Heart right ventricle (tissue), 16 donors: Measurements from ENCODE around the gene MZB1. TPM values are rescaled to one million over a fixed set of nuclear protein-coding genes. Genes with fewer than 3 reads are reported as not detected.

Experiments
- ATAC-seq, 8 donors: fragments of 200-7000 bp; cut with Tn5 transposase; one replicate each; pipeline ENCODE4 v1.9.1; 2020; ENCODE audit warnings: mild to moderate bottlenecking in 8 of 8, moderate library complexity in 8 of 8, moderate number of reproducible peaks in 1 of 8
- DNase-seq, 2 donors: peaks; one replicate each; pipeline ENCODE4 v3.0.0-alpha.2; 2020
- H3K27ac ChIP-seq, 10 donors: fragments of 200-600 bp; sonication (generic) in 2 of 10; one replicate each; pipeline versions ENCODE4 v1.5.0 to v1.8.0; 2020 to 2022; ENCODE audit warnings: mild to moderate bottlenecking in 3 of 10
- H3K27me3 ChIP-seq, 7 donors: fragments of 200-600 bp; one replicate each; pipeline ENCODE4 v1.8.0; 2021 to 2022; ENCODE audit warnings: mild to moderate bottlenecking in 2 of 7
- H3K36me3 ChIP-seq, 9 donors: fragments of 200-600 bp; sonication (generic) in 1 of 9; one replicate each; pipeline versions ENCODE4 v1.5.0 to v1.8.0; 2020 to 2022; ENCODE audit warnings: mild to moderate bottlenecking in 2 of 9
- H3K4me1 ChIP-seq, 9 donors: fragments of 200-600 bp; sonication (generic) in 1 of 9; one replicate each; pipeline versions ENCODE4 v1.5.0 to v1.8.0; 2020 to 2022; ENCODE audit warnings: mild to moderate bottlenecking in 4 of 9
- H3K4me3 ChIP-seq, 10 donors: fragments of 200-600 bp; sonication (generic) in 2 of 10; one replicate each; pipeline versions ENCODE4 v1.5.0 to v1.8.0; 2020 to 2022; ENCODE audit warnings: mild to moderate bottlenecking in 7 of 10, moderate library complexity in 2 of 10
- H3K9me3 ChIP-seq, 11 donors: fragments of 200-600 bp in 10 of 11; sonication (generic) in 2 of 11; one replicate each; pipeline versions ENCODE4 v1.5.0 to v1.8.0; 2013 to 2022; ENCODE audit warnings: mild to moderate bottlenecking in 2 of 11, control low read depth in 1 of 11, moderate library complexity in 1 of 11
- CTCF ChIP-seq, 9 donors: fragments of 200-600 bp; sonication (generic) in 2 of 9; IDR thresholded peaks; one replicate each; pipeline versions ENCODE4 v1.5.0 to v1.8.0; 2021 to 2022; ENCODE audit warnings: antibody characterized with exemption in 9 of 9, mild to moderate bottlenecking in 5 of 9, moderate library complexity in 1 of 9
- WGBS, 2 donors: extraction: QIAGEN DNeasy Blood & Tissue Kit; methylation state at CpG; one replicate each; pipeline ENCODE4 v1.1.7; 2013; ENCODE audit warnings: inconsistent platforms in 1 of 2; 5-methylcytosine and 5-hydroxymethylcytosine counted together
- intact Hi-C, 10 donors: fragments of 100-400 bp; cut with DNase I; formaldehyde crosslinking; loops; one replicate each; pipeline versions ENCODE4 v1.11.1 to v1.14.2; 2022
- polyA plus RNA-seq, 2 donors: library from polyadenylated mRNA; stranded (reverse); fragments of 200-250 nt; gene quantifications; one replicate each; pipeline ENCODE4 v1.2.3, GENCODE V29; 2013
- total RNA-seq, 10 donors: library from RNA; stranded (reverse); fragmentation: NEBNext Ultra II Directional in 3 of 10; extraction: Animal tissue kit (Norgen Biotek cat#: 25700) in 3 of 10; gene quantifications; one replicate each; pipeline versions ENCODE4 v1.2.1 to v1.2.4, GENCODE V29; 2021 to 2023
- donor health status: Arrhythmogenic right ventricular cardiomyopathy.
- donor health status: ischemic (EF 13 %, LVEDD 7.1; RV severe dilation, severe dysfunction).
- donor health status: healthy with polysubstance abuse.
- donor health status: DM: no; HTN: yes; CAD: no.
- donor health status: DM: no; HTN: no; CAD: no.
- donor health status: ischemic (EF 25% LVEDD 6.9; RV normal size, moderate dysfunction).
- donor health status: ischemic (EF 25% LVEDD 5.7; RV mildly dilated, moderate dysfunction).
- donor health status: healthy.
- donor health status: DM: yes; HTN: yes; CAD: no.
- donor health status: Ischemic cardiomyopathy.
- donor health status: ischemic (EF 35%, LVEDD 5.7; RV mildly dilated, moderate dysfunction).
- donor health status: nonischemic (EF 11% LVEDD 7.7; RV severe dilation, severe dysfunction).
- donor health status: DM: yes; HTN: yes; CAD: no.
- donor health status: PGD.
- donor health status: ischemic (EF 29% LVEDD 5.4; RV normal size, mild dysfunction).
- donor health status: nonischemic (EF 23%, LVEDD 6.1; RV moderate dilation, normal function).

The MZB1 gene
- total and polyA plus RNA-seq, 12 donors = 0.28 to 6.6 (median 0.66) TPM

- intact Hi-C loops = loop anchor here in 2 of 10 donors (1.0 to 5.0 kb wide), 2 partner anchors 23 to 125 kb away; partner anchors contain the start of gene MATR3 (in 1 of the 2)
- peaks cover 40 to 74% (median 67%) of the 10 kb centered on the region in 9 donors for H3K4me1 ChIP-seq
- H3K27me3 ChIP-seq = no peaks in the 10 kb centered on the region
- peak overlapping the region in 1 of 10 donors; percentile 4 for H3K4me3 ChIP-seq
- no peaks in the 10 kb centered on the region for H3K9me3 ChIP-seq
- ATAC-seq (peak; percentile 56 to 76 (median 70)), DNase-seq (peak in 1 of 2 donors; percentile 76)
- WGBS, 2 donors = 36 to 38% methylated on average over 4 of the region's 4 CpGs
- peak overlapping the region; percentile 68 to 93 (median 89) for H3K27ac ChIP-seq
- no peak for TF ChIP-seq CTCF (IDR thresholded peaks at IDR 0.05)
- peaks cover 0 to 67% (median 8%) of the 10 kb centered on the region in 9 donors for H3K36me3 ChIP-seq
Observed at GRCh38 chr5:139417214-139417613, 27.5 kb upstream of the MZB1 start.

GRCh38 chr5:139416651-139417050, 26.9 kb upstream of the MZB1 start:
- Histone ChIP-seq H3K4me3 (peak overlapping the region in 1 of 10 donors; percentile 4), H3K27ac (peak overlapping the region; percentile 68 to 93 (median 89)), H3K4me1 (peaks cover 40 to 74% (median 67%) of the 10 kb centered on the region in 9 donors), H3K36me3 (peaks cover 0 to 67% (median 8%) of the 10 kb centered on the region in 9 donors), H3K27me3 (no peaks in the 10 kb centered on the region), H3K9me3 (no peaks in the 10 kb centered on the region)
- DNase-seq = no peak
- intact Hi-C loops = loop anchor here in 2 of 10 donors (1.0 to 5.0 kb wide), 2 partner anchors 22 to 124 kb away; partner anchors contain the start of gene MATR3 (in 1 of the 2)
- peak in 2 of 8 donors; percentile 9 to 20 for ATAC-seq
- no peak for TF ChIP-seq CTCF (IDR thresholded peaks at IDR 0.05)
- 64 to 65% methylated on average over 9 of the region's 9 CpGs for WGBS, 2 donors

GRCh38 chr5:139415869-139416268, 26.2 kb upstream of the MZB1 start:
- peaks cover 0 to 66% (median under 1%) of the 10 kb centered on the region in 9 donors for H3K36me3 ChIP-seq
- no peak for DNase-seq
- no peaks in the 10 kb centered on the region for H3K27me3 ChIP-seq
- peaks cover 40 to 77% (median 71%) of the 10 kb centered on the region in 9 donors for H3K4me1 ChIP-seq
- H3K27ac ChIP-seq = peak overlapping the region; percentile 68 to 93 (median 89)
- ATAC-seq = no peak
- H3K9me3 ChIP-seq = no peaks in the 10 kb centered on the region
- no peak overlapping the region for H3K4me3 ChIP-seq
- intact Hi-C loops = loop anchor here in 1 of 10 donors (5.0 kb wide), 1 partner anchor 124 kb away; the partner anchor contains the start of gene MATR3
- no peak for TF ChIP-seq CTCF (IDR thresholded peaks at IDR 0.05)

GRCh38 chr5:139415221-139415861, 25.6 kb upstream of the MZB1 start:
- intact Hi-C loops = loop anchor here in 1 of 10 donors (5.0 kb wide), 1 partner anchor 123 kb away; the partner anchor contains the start of gene MATR3
- H3K4me1 ChIP-seq = peaks cover 40 to 82% (median 76%) of the 10 kb centered on the region in 9 donors

More at GRCh38 chr5:139415221-139415861, 25.6 kb upstream of the MZB1 start:
- WGBS, 2 donors = 30 to 35% methylated on average over 8 of the region's 8 CpGs
- Histone ChIP-seq H3K27ac (peak overlapping the region; percentile 68 to 93 (median 89)), H3K4me3 (no peak overlapping the region), H3K36me3 (peaks cover 0 to 65% (median 0%) of the 10 kb centered on the region in 9 donors), H3K27me3 (no peaks in the 10 kb centered on the region), H3K9me3 (no peaks in the 10 kb centered on the region)
- no peak for TF ChIP-seq CTCF (IDR thresholded peaks at IDR 0.05)
- peak; percentile 57 to 80 (median 68) for ATAC-seq
- peak; percentile 64 to 67 for DNase-seq
